ENCODE results near the gene RRP7A.

DNA sequence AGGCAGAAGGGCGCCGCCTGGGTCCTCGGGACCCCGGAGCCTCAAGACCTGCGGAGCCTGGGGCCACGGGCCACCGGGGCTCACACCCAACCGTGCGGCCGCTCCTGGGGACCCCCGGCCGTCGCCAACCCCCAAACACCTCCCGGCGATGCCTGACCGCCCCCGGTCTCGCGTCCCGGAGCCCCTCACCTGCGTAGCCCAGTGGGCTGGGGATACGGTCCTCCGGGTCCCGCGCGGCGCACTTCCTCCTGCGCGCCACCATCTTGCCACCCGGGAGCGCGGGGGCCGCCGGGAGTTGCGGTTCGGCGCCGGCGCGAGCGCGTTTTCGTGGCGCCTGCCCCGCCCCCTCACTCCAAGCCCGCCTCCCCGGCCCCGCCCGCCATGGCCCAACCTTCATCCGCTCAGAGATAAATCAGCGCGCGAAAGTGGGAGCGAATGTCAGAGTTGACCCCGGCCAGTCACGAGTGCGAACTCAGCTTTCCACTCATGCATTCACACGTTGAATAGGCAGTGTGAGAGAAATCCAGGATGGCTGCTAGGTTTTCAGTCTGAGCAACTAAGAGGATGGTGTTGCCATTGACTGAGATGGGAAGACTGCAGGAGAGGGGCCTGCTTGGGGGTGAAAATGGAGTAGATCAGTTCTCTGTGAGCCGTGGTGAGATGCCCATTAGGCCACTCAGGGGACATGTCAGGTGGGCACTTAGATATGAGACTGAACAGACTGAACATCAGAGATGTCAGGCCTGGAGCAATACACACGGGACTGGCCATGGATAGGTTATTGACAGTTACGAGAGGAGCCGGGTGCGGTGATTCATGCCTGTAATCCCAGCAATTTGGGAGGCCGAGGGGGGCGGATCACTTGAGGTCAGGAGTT lies at the start of gene RRP7A:
- TF ChIP-seq CTCF (IDR thresholded peaks at IDR 0.05), result no peak
- peak in 1 of 2 donors; percentile 72 for TF ChIP-seq POLR2A (IDR thresholded peaks at IDR 0.05)

Measured in vagina (tissue), 2 donors.